Effector CD8-positive, alpha-beta T cell (primary cell): Measurements from ENCODE around the gene CDKAL1.

Source experiments
- DNase-seq: peaks from one replicate; lab custom pipeline; 2025; lab: John Stamatoyannopoulos, UW

CDKAL1 gene

GRCh38 chr6:20877008-20877937 lies 343.0 kb downstream of the CDKAL1 start:
- no peak for DNase-seq

GRCh38 chr6:20879121-20879520 lies 344.9 kb downstream of the CDKAL1 start:
- DNase-seq = no peak

GRCh38 chr6:20879526-20879925 lies 345.3 kb downstream of the CDKAL1 start:
- no peak for DNase-seq

GRCh38 chr6:20881365-20881764 lies 347.1 kb downstream of the CDKAL1 start:
- DNase-seq = no peak

GRCh38 chr6:20882014-20882413 lies 347.8 kb downstream of the CDKAL1 start:
- DNase-seq = no peak

- DNase-seq = no peak
Measured at GRCh38 chr6:20885076-20885475, 350.8 kb downstream of the CDKAL1 start.

GRCh38 chr6:20891161-20891560 lies 356.9 kb downstream of the CDKAL1 start:
- DNase-seq = no peak

GRCh38 chr6:20892365-20892764 lies 358.1 kb downstream of the CDKAL1 start:
- DNase-seq = no peak

GRCh38 chr6:20893412-20893811 lies 359.2 kb downstream of the CDKAL1 start:
- DNase-seq = no peak

GRCh38 chr6:20900389-20901160 lies 366.3 kb downstream of the CDKAL1 start:
- no peak for DNase-seq

GRCh38 chr6:20905377-20905776 lies 371.1 kb downstream of the CDKAL1 start:
- no peak for DNase-seq

- DNase-seq = no peak
Measured at GRCh38 chr6:20906945-20907344, 372.7 kb downstream of the CDKAL1 start.

GRCh38 chr6:20907486-20908071 lies 373.3 kb downstream of the CDKAL1 start:
- DNase-seq = no peak

- DNase-seq = no peak
Measured at GRCh38 chr6:20909621-20910020, 375.4 kb downstream of the CDKAL1 start.

GRCh38 chr6:20911712-20912111 lies 377.5 kb downstream of the CDKAL1 start:
- no peak for DNase-seq

GRCh38 chr6:20915156-20915555 lies 380.9 kb downstream of the CDKAL1 start:
- no peak for DNase-seq

GRCh38 chr6:20915626-20916025 lies 381.4 kb downstream of the CDKAL1 start:
- DNase-seq = no peak

GRCh38 chr6:20916086-20916485 lies 381.8 kb downstream of the CDKAL1 start:
- DNase-seq = no peak

- DNase-seq = no peak
Measured at GRCh38 chr6:20918868-20919267, 384.6 kb downstream of the CDKAL1 start.

- no peak for DNase-seq
Measured at GRCh38 chr6:20919677-20920385, 385.6 kb downstream of the CDKAL1 start.

- DNase-seq = no peak
Measured at GRCh38 chr6:20921578-20921977, 387.3 kb downstream of the CDKAL1 start.

- DNase-seq = no peak
Measured at GRCh38 chr6:20922743-20923142, 388.5 kb downstream of the CDKAL1 start.
